ENCODE data around the gene PCYOX1L.

PCYOX1L gene

GRCh38 chr5:149357370-149358293 is at the start of gene PCYOX1L:
PCYOX1L (plus strand) TSS chr5:149358046; CDS start chr5:149358069, 23 bp downstream.
- peak; percentile 96 for DNase-seq

- DNase-seq, result no peak
Observed at GRCh38 chr5:149309354-149309753, 48.5 kb upstream of the PCYOX1L start.

- DNase-seq, result no peak
Observed at GRCh38 chr5:149310488-149310887, 47.4 kb upstream of the PCYOX1L start.

- DNase-seq, result no peak
Observed at GRCh38 chr5:149310947-149311658, 46.7 kb upstream of the PCYOX1L start.

- DNase-seq, result peak; percentile 42
Observed at GRCh38 chr5:149313151-149313841, 44.5 kb upstream of the PCYOX1L start.

- DNase-seq, result no peak
Observed at GRCh38 chr5:149314571-149315111, 43.2 kb upstream of the PCYOX1L start.

- no peak for DNase-seq
Observed at GRCh38 chr5:149315753-149316152, 42.1 kb upstream of the PCYOX1L start.

GRCh38 chr5:149317281-149318048 is 40.4 kb upstream of the PCYOX1L start:
- DNase-seq, result peak; percentile 29

GRCh38 chr5:149319174-149319573 is 38.7 kb upstream of the PCYOX1L start:
- no peak for DNase-seq

GRCh38 chr5:149320791-149321330 is 37.0 kb upstream of the PCYOX1L start:
- peak; percentile 63 for DNase-seq

- DNase-seq, result no peak
Observed at GRCh38 chr5:149322518-149322917, 35.3 kb upstream of the PCYOX1L start.

- no peak for DNase-seq
Observed at GRCh38 chr5:149323210-149323609, 34.6 kb upstream of the PCYOX1L start.

- no peak for DNase-seq
Observed at GRCh38 chr5:149323621-149324205, 34.1 kb upstream of the PCYOX1L start.

GRCh38 chr5:149324641-149325040 is 33.2 kb upstream of the PCYOX1L start:
- DNase-seq, result no peak

- DNase-seq, result no peak
Observed at GRCh38 chr5:149325166-149325735, 32.6 kb upstream of the PCYOX1L start.

- DNase-seq, result no peak
Observed at GRCh38 chr5:149325894-149326293, 32.0 kb upstream of the PCYOX1L start.

GRCh38 chr5:149326611-149327010 is 31.2 kb upstream of the PCYOX1L start:
- peak; percentile 48 for DNase-seq

GRCh38 chr5:149328177-149328576 is 29.7 kb upstream of the PCYOX1L start:
- DNase-seq, result no peak

GRCh38 chr5:149333711-149334443 is 24.0 kb upstream of the PCYOX1L start:
- DNase-seq, result no peak

- DNase-seq, result peak; percentile 59
Observed at GRCh38 chr5:149337736-149338135, 20.1 kb upstream of the PCYOX1L start.
